Natural killer cell (primary cell): ENCODE data around the gene NRCAM. TPM values are rescaled to one million over a fixed set of nuclear protein-coding genes. Genes with fewer than 3 reads are reported as not detected.

Experiments
- ATAC-seq, 3 donors: fragments of 150-1000 bp in 2 of 3; fragments of 200-7000 bp in 1 of 3; cut with Tn5 transposase; 1 replicate in 1 of 3; 2 replicates in 2 of 3; pipeline ENCODE4 v1.10.0; 2021; ENCODE audit warnings: mild to moderate bottlenecking in 2 of 3, moderate library complexity in 2 of 3
- DNase-seq, 2 donors: peaks; one replicate each; pipeline versions ENCODE4 v3.0.0 to v3.0.0-alpha.2; 2013 to 2021; ENCODE audit warnings: mixed read lengths in 1 of 2
- H3K27ac ChIP-seq: one replicate; pipeline ENCODE4 v1.5.1; 2013; ENCODE audit warnings: mild to moderate bottlenecking, low read length
- H3K27me3 ChIP-seq: one replicate; pipeline ENCODE4 v1.6.1; 2013; ENCODE audit warnings: low read length; ENCODE audit not compliant: control insufficient read depth, insufficient read depth
- H3K36me3 ChIP-seq: one replicate; pipeline ENCODE4 v1.6.1; 2013; ENCODE audit warnings: low read length; ENCODE audit not compliant: control insufficient read depth, insufficient read depth
- H3K4me1 ChIP-seq: one replicate; pipeline ENCODE4 v1.6.1; 2013; ENCODE audit warnings: low read length; ENCODE audit not compliant: control insufficient read depth, insufficient read depth
- H3K4me3 ChIP-seq: one replicate; pipeline ENCODE4 v1.5.1; 2013; ENCODE audit warnings: low read length
- H3K9me3 ChIP-seq: one replicate; pipeline ENCODE4 v1.6.1; 2013; ENCODE audit warnings: low read length; ENCODE audit not compliant: control insufficient read depth, insufficient read depth
- H3K27ac Mint-ChIP-seq, 2 donors: one replicate each; pipeline ENCODE4 v1.8.0; 2022; ENCODE audit warnings: mild to moderate bottlenecking in 2 of 2, mixed read lengths in 2 of 2, moderate library complexity in 1 of 2
- H3K27me3 Mint-ChIP-seq, 2 donors: one replicate each; pipeline ENCODE4 v1.8.0; 2022; ENCODE audit warnings: low read depth in 2 of 2, mixed read lengths in 2 of 2
- H3K36me3 Mint-ChIP-seq: one replicate; pipeline ENCODE4 v1.8.0; 2022; ENCODE audit warnings: mixed read lengths
- H3K4me1 Mint-ChIP-seq, 2 donors: one replicate each; pipeline ENCODE4 v1.8.0; 2022; ENCODE audit warnings: mixed read lengths in 2 of 2
- H3K4me3 Mint-ChIP-seq: one replicate; pipeline ENCODE4 v1.8.0; 2022; ENCODE audit warnings: mild to moderate bottlenecking, moderate library complexity, mixed read lengths
- H3K9me3 Mint-ChIP-seq, 2 donors: one replicate each; pipeline ENCODE4 v1.8.0; 2022; ENCODE audit warnings: mixed read lengths in 2 of 2
- WGBS: methylation state at CpG from one replicate; pipeline ENCODE4 v1.1.7; 2013; ENCODE audit warnings: missing lambda C conversion rate; ENCODE audit not compliant: insufficient coverage; 5-methylcytosine and 5-hydroxymethylcytosine counted together
- intact Hi-C: fragments of 100-400 bp; cut with micrococcal nuclease; formaldehyde crosslinking; loops from one replicate; pipeline ENCODE4 v1.14.2; 2022
- total RNA-seq, 4 donors: library from RNA; stranded (reverse); fragments of 120-200 nt in 1 of 4; gene quantifications; one replicate each; pipeline versions ENCODE4 v1.2.3 to v1.2.4, GENCODE V29; 2013 to 2022
- TF ChIP-seq, protein P1 (sequence below): fragments of 200-600 bp; IDR thresholded peaks from one replicate; pipeline ENCODE4 v1.8.0; 2022; ENCODE audit warnings: antibody characterized with exemption

NRCAM gene
- total RNA-seq, 3 donors from 2014 or later (not counting 1 experiment from before 2014, with no cell fraction given), result 0.27 to 0.95 (median 0.52) TPM

DNA sequence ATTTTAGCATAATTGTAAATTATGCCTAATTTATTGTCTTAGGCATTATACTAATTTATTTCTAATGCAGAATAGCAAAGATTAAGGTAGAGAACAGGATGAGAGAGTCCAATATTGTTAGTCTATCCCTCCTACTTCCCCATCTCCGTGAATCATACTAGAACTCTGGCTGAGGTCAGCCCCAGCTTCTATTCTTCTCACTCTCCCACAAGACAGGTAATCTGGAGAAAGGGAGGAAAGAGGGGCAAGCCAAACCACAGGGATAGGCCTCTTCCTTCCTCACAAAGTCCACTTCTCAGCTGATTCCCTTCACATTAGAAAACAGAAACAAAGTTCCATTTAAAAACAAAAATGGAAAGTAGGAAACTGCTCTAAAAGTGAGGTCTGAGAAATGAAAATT lies 208.6 kb downstream of the NRCAM start:
- Mint-ChIP-seq H3K4me3 (no peak overlapping the region), H3K9me3 (peaks cover 0 to 3% of the 10 kb centered on the region in 2 donors), H3K4me1 (no peaks in the 10 kb centered on the region), H3K36me3 (no peaks in the 10 kb centered on the region), H3K27ac (no peak overlapping the region), H3K27me3 (peaks cover 0 to 8% of the 10 kb centered on the region in 2 donors)
- no peaks in the 10 kb centered on the region for H3K4me1 ChIP-seq
- H3K4me3 ChIP-seq, result no peak overlapping the region
- no peak for ATAC-seq
- H3K27me3 ChIP-seq, result no peaks in the 10 kb centered on the region
- TF ChIP-seq, protein P1, sequence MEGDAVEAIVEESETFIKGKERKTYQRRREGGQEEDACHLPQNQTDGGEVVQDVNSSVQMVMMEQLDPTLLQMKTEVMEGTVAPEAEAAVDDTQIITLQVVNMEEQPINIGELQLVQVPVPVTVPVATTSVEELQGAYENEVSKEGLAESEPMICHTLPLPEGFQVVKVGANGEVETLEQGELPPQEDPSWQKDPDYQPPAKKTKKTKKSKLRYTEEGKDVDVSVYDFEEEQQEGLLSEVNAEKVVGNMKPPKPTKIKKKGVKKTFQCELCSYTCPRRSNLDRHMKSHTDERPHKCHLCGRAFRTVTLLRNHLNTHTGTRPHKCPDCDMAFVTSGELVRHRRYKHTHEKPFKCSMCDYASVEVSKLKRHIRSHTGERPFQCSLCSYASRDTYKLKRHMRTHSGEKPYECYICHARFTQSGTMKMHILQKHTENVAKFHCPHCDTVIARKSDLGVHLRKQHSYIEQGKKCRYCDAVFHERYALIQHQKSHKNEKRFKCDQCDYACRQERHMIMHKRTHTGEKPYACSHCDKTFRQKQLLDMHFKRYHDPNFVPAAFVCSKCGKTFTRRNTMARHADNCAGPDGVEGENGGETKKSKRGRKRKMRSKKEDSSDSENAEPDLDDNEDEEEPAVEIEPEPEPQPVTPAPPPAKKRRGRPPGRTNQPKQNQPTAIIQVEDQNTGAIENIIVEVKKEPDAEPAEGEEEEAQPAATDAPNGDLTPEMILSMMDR, result no peak
- no CpG with 5 or more reads among the region's 1 CpG for WGBS
- no peak overlapping the region for H3K27ac ChIP-seq
- no peaks in the 10 kb centered on the region for H3K9me3 ChIP-seq
- DNase-seq, result no peak
- intact Hi-C loops, result no loop called here
- no peaks in the 10 kb centered on the region for H3K36me3 ChIP-seq

DNA sequence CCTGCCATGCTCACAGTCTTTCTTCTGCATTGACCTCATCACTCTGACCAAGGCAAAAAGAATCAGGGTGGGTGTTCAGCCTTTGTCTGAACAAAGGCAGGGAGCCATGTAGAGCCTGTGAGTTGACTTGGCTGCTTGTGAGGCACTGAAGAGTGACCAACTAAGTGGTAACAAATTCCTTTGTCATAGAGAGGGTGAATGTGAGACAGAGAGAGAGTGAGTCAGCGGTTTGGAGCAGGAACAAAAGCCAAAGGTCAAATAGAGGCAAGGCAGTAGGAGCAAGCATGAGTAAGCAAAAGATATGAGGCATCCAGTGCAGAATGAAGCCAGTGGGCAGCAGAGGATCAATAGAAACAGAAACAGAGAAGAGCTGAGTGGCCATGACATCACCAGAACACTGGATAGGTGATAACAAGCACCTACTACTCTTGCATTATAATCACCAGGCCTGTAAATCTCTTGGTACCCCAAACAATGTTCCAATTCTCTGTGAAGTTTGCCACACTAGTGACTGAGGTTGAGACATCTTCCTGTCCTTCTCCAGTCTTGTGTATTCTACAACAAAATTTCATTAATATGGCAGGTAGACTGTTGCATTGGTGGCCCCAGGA lies 209.9 kb downstream of the NRCAM start:
- DNase-seq, result no peak
- Histone ChIP-seq H3K4me1 (no peaks in the 10 kb centered on the region), H3K36me3 (no peaks in the 10 kb centered on the region), H3K4me3 (no peak overlapping the region), H3K9me3 (no peaks in the 10 kb centered on the region), H3K27me3 (no peaks in the 10 kb centered on the region), H3K27ac (no peak overlapping the region)
- intact Hi-C loops, result no loop called here
- Mint-ChIP-seq H3K9me3 (peaks cover 0 to 3% of the 10 kb centered on the region in 2 donors), H3K4me1 (no peaks in the 10 kb centered on the region), H3K4me3 (no peak overlapping the region), H3K27ac (no peak overlapping the region), H3K27me3 (peaks cover 0 to 3% of the 10 kb centered on the region in 2 donors), H3K36me3 (no peaks in the 10 kb centered on the region)
- ATAC-seq, result no peak
- TF ChIP-seq, protein P1, result no peak
- 76% methylated on average over 1 of the region's 1 CpG for WGBS

DNA sequence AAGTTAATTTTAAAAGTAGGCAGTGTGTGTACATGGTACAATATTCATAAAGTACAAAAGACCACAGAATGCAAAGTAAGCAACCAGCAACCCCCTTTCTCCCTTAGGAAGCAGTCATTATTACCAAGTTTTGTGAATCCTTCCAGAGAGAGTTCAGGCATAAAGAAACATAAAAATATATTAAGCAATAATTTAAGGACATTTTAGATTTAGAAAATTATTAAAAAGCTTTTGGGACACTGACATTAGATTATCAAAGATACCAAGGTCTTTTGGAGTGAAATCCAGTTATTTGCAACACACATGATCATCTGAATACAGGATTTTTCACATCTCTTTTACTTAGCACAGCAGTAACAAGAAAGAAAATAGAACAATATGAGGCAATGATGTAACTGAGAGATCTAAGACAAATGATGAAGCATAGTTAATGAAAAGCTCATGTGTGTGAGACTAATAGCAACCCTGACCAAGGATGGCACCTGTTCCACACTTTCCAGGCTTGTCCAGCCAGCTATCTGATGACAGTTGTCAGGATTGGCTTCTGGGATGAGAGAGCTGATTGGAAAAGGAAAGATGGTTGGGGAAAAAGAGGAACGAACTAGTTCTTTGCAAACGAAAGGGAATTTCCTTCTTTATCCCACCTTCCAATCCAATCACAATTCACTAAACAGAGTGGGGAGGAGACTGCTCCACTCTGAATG lies 210.6 kb downstream of the NRCAM start:
- H3K36me3 ChIP-seq, result no peaks in the 10 kb centered on the region
- Mint-ChIP-seq H3K9me3 (peaks cover 0 to 3% of the 10 kb centered on the region in 2 donors), H3K4me3 (no peak overlapping the region), H3K4me1 (no peaks in the 10 kb centered on the region), H3K36me3 (no peaks in the 10 kb centered on the region), H3K27ac (no peak overlapping the region), H3K27me3 (no peaks in the 10 kb centered on the region)
- H3K4me3 ChIP-seq, result no peak overlapping the region
- H3K27me3 ChIP-seq, result no peaks in the 10 kb centered on the region
- TF ChIP-seq, protein P1, result no peak
- ATAC-seq (no peak), DNase-seq (no peak)
- WGBS, result 61% methylated on average over 2 of the region's 2 CpGs
- no peak overlapping the region for H3K27ac ChIP-seq
- no peaks in the 10 kb centered on the region for H3K9me3 ChIP-seq
- H3K4me1 ChIP-seq, result no peaks in the 10 kb centered on the region
- intact Hi-C loops, result no loop called here
